EL (cell line): Measurements from ENCODE around the gene MYO18B.

Experiments used
- DNase-seq: peaks from one replicate; pipeline ENCODE4 v3.0.0-alpha.2; 2016

The MYO18B gene

GRCh38 chr22:25749420-25750169 lies 7.6 kb downstream of the MYO18B start:
- no peak for DNase-seq

GRCh38 chr22:25750569-25751173 lies 8.7 kb downstream of the MYO18B start:
- DNase-seq = no peak

- no peak for DNase-seq
These were observed 9.2 kb downstream of the MYO18B start for GRCh38 chr22:25751174-25751581.

GRCh38 chr22:25752615-25753214 lies 10.7 kb downstream of the MYO18B start:
- DNase-seq = no peak

GRCh38 chr22:25753252-25753651 lies 11.3 kb downstream of the MYO18B start:
- no peak for DNase-seq

GRCh38 chr22:25754527-25755202 lies 12.7 kb downstream of the MYO18B start:
- peak; percentile 64 for DNase-seq

GRCh38 chr22:25757686-25758085 lies 15.7 kb downstream of the MYO18B start:
- no peak for DNase-seq

GRCh38 chr22:25758316-25758715 lies 16.3 kb downstream of the MYO18B start:
- DNase-seq = no peak

GRCh38 chr22:25759825-25760231 lies 17.8 kb downstream of the MYO18B start:
- peak; percentile 97 for DNase-seq

- peak; percentile 39 for DNase-seq
These were observed 18.3 kb downstream of the MYO18B start for GRCh38 chr22:25760294-25760693.

GRCh38 chr22:25760848-25761595 lies 19.0 kb downstream of the MYO18B start:
- DNase-seq = no peak

- DNase-seq = no peak
These were observed 20.2 kb downstream of the MYO18B start for GRCh38 chr22:25762147-25762546.

GRCh38 chr22:25763239-25763777 lies 21.3 kb downstream of the MYO18B start:
- DNase-seq = peak; percentile 29

GRCh38 chr22:25764270-25765015 lies 22.5 kb downstream of the MYO18B start:
- DNase-seq = no peak

GRCh38 chr22:25765016-25765367 lies 23.0 kb downstream of the MYO18B start:
- DNase-seq = no peak

GRCh38 chr22:25765801-25766200 lies 23.8 kb downstream of the MYO18B start:
- no peak for DNase-seq

- DNase-seq = no peak
These were observed 24.4 kb downstream of the MYO18B start for GRCh38 chr22:25766418-25766817.

- no peak for DNase-seq
These were observed 28.3 kb downstream of the MYO18B start for GRCh38 chr22:25770333-25770732.

GRCh38 chr22:25772288-25772687 lies 30.3 kb downstream of the MYO18B start:
- no peak for DNase-seq

- DNase-seq = no peak
These were observed 32.6 kb downstream of the MYO18B start for GRCh38 chr22:25774575-25775026.

- peak; percentile 43 for DNase-seq
These were observed 33.5 kb downstream of the MYO18B start for GRCh38 chr22:25775531-25775930.

GRCh38 chr22:25777411-25777810 lies 35.4 kb downstream of the MYO18B start:
- no peak for DNase-seq
